Activated CD4-positive, alpha-beta memory T cell treated with anti-CD3 and anti-CD28 coated beads, Interleukin-2, amount 10 ng/mL, durations not matched to agents 7 days and 5 days (primary cell): Measurements from ENCODE around the gene DISP2. TPM values are rescaled to one million over a fixed set of nuclear protein-coding genes. Genes with fewer than 3 reads are reported as not detected.
A peak's percentile ranks its signal among the peaks of the same experiment; 100 is the strongest.

Experiments used
- CTCF ChIA-PET: fragments of 350-600 bp; sonication (Branson Sonifier 250); formaldehyde crosslinking; loops from one replicate; lab custom pipeline; 2021; ENCODE audit warnings: antibody characterized with exemption, inconsistent platforms; lab: Charles Lee
- POLR2A ChIA-PET: fragments of 350-600 bp; sonication (Branson Sonifier 250); formaldehyde crosslinking; loops from one replicate; lab custom pipeline; 2021; ENCODE audit warnings: antibody characterized with exemption; lab: Charles Lee
- DNase-seq: peaks from one replicate; pipeline ENCODE4 v3.0.0-alpha.2; 2020
- H3K27ac Mint-ChIP-seq: one replicate; pipeline ENCODE4 v1.8.0; 2021; ENCODE audit warnings: mild to moderate bottlenecking, mixed read lengths
- H3K27me3 Mint-ChIP-seq: one replicate; pipeline ENCODE4 v1.8.0; 2021; ENCODE audit warnings: mixed read lengths
- H3K36me3 Mint-ChIP-seq: one replicate; pipeline ENCODE4 v1.8.0; 2021; ENCODE audit warnings: low read depth, mixed read lengths
- H3K4me1 Mint-ChIP-seq: one replicate; pipeline ENCODE4 v1.8.0; 2021; ENCODE audit warnings: mixed read lengths
- H3K4me3 Mint-ChIP-seq: one replicate; pipeline ENCODE4 v1.8.0; 2021; ENCODE audit warnings: mild to moderate bottlenecking, mixed read lengths
- H3K9me3 Mint-ChIP-seq: one replicate; pipeline ENCODE4 v1.8.0; 2021; ENCODE audit warnings: mixed read lengths
- total RNA-seq, 2 experiments: library from RNA; stranded (reverse); gene quantifications; one replicate each; pipeline ENCODE4 v1.2.3, GENCODE V29; 2021

DISP2 gene
- total RNA-seq, 2 experiments from 2014 or later = 0.03 to 0.18 TPM

DNA sequence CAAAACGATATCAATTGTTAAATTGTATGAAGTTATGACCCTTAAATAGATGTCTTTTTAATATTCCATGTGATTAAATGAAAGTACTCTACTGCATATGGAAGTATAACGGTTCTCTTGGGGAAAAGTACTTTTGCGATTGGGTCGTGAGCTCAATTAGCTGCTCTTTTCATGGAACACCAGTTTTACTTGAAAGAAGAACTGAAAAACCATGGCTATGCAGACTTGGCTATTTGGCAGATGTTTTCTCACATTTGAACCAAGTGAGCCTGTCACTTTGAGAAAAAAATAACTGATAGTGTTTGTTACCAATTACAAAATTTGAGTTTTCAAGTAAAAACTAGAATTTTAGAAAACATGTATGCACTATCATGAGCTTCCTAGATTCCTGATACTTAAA, 40.4 kb upstream of the DISP2 start:
- POLR2A ChIA-PET = no interaction called here
- H3K9me3 Mint-ChIP-seq = no peaks in the 10 kb centered on the region
- CTCF ChIA-PET = interaction anchor here (1.1 to 7.5 kb wide), 4 partner anchors 9 to 39 kb away, joined by 3 to 133 read pairs (median 52); partner anchors contain the start of gene PLCB2
- no peak overlapping the region for H3K27ac Mint-ChIP-seq
- H3K4me1 Mint-ChIP-seq = peaks cover 15% of the 10 kb centered on the region
- DNase-seq = no peak
- H3K4me3 Mint-ChIP-seq = no peak overlapping the region
- H3K27me3 Mint-ChIP-seq = peaks cover 45% of the 10 kb centered on the region
- H3K36me3 Mint-ChIP-seq = no peaks in the 10 kb centered on the region

DNA sequence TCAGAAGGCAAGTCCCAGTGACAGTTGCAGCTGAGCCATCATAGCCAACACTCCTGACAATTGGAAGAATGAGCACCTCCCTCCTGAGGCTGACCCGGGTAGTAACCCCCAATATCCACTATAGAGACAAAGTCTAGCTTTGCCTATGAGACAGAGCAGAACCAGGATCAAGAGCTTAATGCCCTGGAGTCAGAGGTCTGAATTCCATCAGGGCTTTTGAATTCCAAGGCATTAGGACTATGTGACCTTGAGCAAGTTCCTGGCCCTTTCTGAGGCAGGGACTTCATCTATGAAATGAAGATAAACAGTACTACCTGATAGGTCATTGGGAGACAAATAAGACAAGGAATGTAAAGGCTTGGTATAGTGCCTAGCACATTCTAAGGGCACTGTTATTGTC, 37.6 kb upstream of the DISP2 start:
- Mint-ChIP-seq H3K36me3 (peaks cover 4% of the 10 kb centered on the region), H3K4me3 (no peak overlapping the region), H3K27ac (no peak overlapping the region), H3K4me1 (peaks cover 23% of the 10 kb centered on the region), H3K27me3 (peaks cover 32% of the 10 kb centered on the region), H3K9me3 (no peaks in the 10 kb centered on the region)
- ChIA-PET CTCF (interaction anchor here (0.9 to 7.5 kb wide), 7 partner anchors 11 to 102 kb away, joined by 3 to 133 read pairs (median 11); partner anchors contain the start of gene PLCB2), POLR2A (interaction anchor here (1.2 to 4.3 kb wide), 3 partner anchors 8 to 35 kb away, joined by 3 to 44 read pairs (median 4); partner anchors contain the start of gene PLCB2)
- no peak for DNase-seq

DNA sequence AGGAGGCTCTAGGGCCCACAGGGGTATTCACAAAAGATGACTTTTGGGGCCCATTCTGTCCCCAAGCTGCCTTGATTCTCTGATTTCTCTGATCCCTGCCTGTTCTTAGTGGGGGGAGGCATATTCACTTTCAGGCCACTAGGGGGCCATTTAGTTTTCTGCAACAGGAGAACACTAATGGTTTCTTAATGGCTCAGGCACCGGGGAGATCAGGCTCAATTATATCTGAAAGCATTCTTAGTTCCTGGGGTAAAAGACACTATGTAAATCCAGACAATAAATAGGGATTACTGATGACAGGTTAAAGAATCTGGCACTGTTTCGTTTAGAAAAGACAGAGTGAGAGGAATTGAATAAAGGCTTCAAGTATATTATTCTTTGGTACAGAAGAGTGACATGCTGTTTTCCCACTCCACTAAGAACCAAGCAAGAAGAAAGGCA, 37.1 kb upstream of the DISP2 start:
- CTCF ChIA-PET = interaction anchor here (0.8 to 7.5 kb wide), 7 partner anchors 11 to 102 kb away, joined by 3 to 133 read pairs (median 11); partner anchors contain the start of gene PLCB2
- POLR2A ChIA-PET = interaction anchor here (1.4 to 4.3 kb wide), 2 partner anchors 13 to 36 kb away, joined by 3 to 44 read pairs; partner anchors contain the start of gene PLCB2
- peaks cover 24% of the 10 kb centered on the region for H3K4me1 Mint-ChIP-seq
- no peaks in the 10 kb centered on the region for H3K9me3 Mint-ChIP-seq
- H3K36me3 Mint-ChIP-seq = peaks cover 5% of the 10 kb centered on the region
- no peak overlapping the region for H3K27ac Mint-ChIP-seq
- H3K4me3 Mint-ChIP-seq = no peak overlapping the region
- peaks cover 28% of the 10 kb centered on the region for H3K27me3 Mint-ChIP-seq
- DNase-seq = peak; percentile 63

DNA sequence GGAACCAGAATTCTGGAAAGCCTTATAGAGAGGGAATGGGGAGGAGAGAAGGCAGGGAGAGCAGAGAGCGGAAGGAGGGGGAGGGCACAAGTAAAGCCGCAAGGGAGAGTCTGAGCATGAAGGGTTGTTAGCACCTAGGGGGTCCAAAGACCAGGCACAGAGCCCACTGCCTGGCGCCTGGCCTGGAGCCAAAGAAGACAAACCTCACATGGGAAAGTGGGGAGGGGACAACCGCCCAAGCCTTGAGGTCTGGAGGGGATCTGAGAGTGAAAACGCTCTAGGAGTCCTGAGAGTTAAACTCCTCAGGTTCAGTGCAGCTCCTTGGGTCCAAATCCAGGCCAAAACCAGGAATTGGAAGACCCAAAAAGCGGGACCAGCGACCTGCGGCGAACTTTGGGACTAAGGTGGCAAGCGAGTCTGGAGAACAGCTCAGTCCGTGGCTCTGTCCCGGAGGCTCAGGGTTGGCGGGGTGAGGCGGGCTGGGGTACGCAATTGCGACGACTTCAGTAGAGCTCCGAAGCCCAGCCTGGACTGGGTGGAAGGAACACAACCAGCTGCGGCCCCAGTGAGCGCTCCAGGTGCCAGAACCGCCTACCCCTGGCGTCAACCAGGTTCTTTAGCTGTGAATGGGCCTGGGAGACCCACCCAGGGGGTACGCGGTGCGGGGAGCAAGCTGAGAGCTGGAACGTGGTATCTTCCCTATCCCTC, 35.3 kb upstream of the DISP2 start:
- no peak for DNase-seq
- Mint-ChIP-seq H3K4me1 (peaks cover 29% of the 10 kb centered on the region), H3K4me3 (peak overlapping the region; percentile 53), H3K27me3 (peaks cover 16% of the 10 kb centered on the region), H3K36me3 (peaks cover 6% of the 10 kb centered on the region), H3K27ac (no peak overlapping the region), H3K9me3 (no peaks in the 10 kb centered on the region)
- POLR2A ChIA-PET = interaction anchor here (0.8 to 4.3 kb wide), 8 partner anchors 11 to 76 kb away, joined by 3 to 44 read pairs (median 4); partner anchors contain the start of genes CCDC9B, KNSTRN and PLCB2
- CTCF ChIA-PET = interaction anchor here (0.8 to 7.5 kb wide), 19 partner anchors 8 to 387 kb away, joined by 3 to 133 read pairs (median 5); partner anchors contain the start of genes ANKRD63, CCDC32, IVD and PLCB2

DNA sequence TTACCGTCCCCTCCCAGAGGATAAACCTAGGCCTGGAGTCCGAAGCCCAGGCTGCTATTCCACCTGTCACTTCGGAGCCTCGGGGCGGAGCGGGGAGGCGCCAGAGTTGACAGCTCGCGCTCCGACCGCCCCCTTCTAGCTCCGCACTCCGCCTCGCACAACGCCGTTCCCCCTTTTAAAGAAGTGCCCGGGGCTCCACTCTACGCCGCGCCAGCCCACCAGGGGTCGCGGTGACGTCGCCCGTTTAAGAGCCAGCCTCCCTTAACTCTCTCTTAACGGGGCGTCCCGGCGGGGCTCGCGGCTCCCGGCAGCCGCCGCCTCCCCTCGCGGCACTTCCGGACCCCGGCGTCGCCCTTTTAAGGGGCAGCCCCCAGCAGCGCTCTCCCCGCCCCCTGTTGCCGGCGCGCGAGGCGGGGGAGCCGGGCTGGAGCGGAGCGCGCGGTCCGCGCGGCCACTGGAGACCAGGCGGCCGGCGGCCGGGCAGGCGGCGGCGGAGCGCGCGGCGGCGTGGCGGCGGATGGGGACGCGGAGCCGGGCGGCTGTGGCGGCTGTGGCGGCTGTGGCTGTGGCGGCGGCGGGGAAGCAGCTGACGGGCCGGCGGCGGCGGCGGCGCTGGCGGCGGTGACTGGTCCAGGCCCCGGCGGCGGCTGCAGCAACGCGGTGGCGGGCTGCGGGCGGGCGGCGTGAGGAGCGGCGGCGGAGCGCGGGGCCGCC, 34.6 kb upstream of the DISP2 start, which contains the start of gene INAFM2:
Gene INAFM2, plus strand, starts transcription at position 454 of the 714 bp plus-strand sequence. CDS start 364 bp downstream, outside the sequence.
- H3K27ac Mint-ChIP-seq = no peak within 1 kb of the TSS
- H3K9me3 Mint-ChIP-seq = no peaks in the 10 kb centered on the region
- POLR2A ChIA-PET = interaction anchor here (0.8 to 4.3 kb wide), 8 partner anchors 10 to 75 kb away, joined by 3 to 44 read pairs (median 4); partner anchors contain the start of genes CCDC9B, KNSTRN and PLCB2
- H3K36me3 Mint-ChIP-seq = peaks cover 6% of the 10 kb centered on the region
- peak within 1 kb of the TSS; percentile 63 for H3K4me3 Mint-ChIP-seq
- peaks cover 34% of the 10 kb centered on the region for H3K4me1 Mint-ChIP-seq
- DNase-seq = peak; percentile 89
- peaks cover 11% of the 10 kb centered on the region for H3K27me3 Mint-ChIP-seq
- CTCF ChIA-PET = interaction anchor here (0.8 to 7.5 kb wide), 19 partner anchors 9 to 388 kb away, joined by 3 to 133 read pairs (median 4); partner anchors contain the start of genes ANKRD63, CCDC32, IVD and PLCB2

DNA sequence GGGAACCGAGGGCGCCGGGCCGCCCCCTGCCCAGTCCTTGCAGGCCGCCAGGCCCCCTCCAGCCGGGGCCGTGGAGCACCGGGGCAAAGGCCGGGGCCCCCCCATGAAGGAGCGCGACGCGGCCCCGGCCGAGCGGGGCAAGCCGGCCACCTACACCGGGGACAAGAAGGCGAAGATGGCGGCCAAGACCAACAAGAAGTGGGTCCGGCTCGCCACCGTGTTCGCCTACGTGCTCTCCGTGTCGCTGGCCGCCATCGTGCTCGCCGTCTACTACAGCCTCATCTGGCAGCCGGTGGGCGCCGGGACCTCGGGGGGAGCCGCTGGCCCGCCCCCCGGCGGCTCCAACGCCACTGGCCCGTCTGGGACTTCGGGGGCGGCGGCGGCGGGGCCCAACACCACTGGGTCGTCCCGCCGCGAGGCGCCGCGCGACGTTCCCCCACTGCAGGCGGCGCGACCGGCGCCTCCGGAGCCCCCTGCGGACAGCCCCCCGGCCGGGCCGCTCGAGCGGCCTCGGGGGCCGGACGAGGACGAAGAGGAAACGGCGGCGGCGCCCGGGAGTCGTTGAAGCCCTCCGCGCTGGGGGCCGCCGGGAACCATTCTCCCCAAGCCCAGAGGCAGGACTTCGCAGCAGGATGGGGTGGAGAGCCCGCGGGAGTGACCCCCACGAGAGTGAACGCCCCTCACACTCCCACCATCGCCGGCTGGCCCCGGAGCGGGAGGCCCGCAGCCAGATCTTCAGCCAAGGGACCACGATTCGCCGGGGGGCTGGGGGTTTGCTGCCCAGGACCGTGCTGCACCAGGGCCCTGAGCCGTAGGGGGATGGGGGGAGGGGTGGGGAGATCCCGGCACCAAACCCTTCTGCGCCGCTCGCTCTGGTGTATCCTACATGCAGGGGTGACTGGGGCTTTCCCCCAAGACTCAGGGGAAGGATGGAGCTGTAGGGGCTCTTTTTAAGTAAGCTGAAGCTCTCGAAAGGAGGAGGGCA, 33.8 kb upstream of the DISP2 start:
- no peak overlapping the region for H3K27ac Mint-ChIP-seq

DNA sequence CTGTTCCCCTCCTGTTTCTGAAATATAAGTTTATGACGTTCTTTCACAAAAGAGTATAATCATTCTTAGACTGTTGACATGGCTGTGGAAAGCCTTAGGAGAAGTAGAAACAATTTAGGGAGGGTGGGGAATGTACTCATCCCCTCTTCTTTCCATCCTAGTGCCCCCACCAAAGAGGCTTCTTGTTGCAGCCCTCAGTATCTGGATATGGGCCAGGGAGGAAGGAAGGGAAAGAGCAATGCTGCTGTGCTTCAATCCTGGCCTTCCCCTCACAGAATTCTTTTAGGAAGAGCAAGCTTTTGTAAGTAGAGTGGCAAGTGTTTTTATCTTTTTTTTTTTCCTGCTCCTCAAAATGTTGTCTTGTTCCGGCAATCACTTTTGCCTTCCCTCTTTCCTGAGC, 32.8 kb upstream of the DISP2 start:
- POLR2A ChIA-PET = interaction anchor here (0.6 to 1.3 kb wide), 5 partner anchors 9 to 19 kb away, joined by 3 to 5 read pairs (median 3); partner anchors contain the start of gene PLCB2
- H3K4me3 Mint-ChIP-seq = peak overlapping the region; percentile 63
- CTCF ChIA-PET = interaction anchor here (1.0 to 6.0 kb wide), 11 partner anchors 9 to 280 kb away, joined by 3 to 84 read pairs (median 5); partner anchors contain the start of gene PLCB2
- peaks cover 44% of the 10 kb centered on the region for H3K4me1 Mint-ChIP-seq
- peaks cover 6% of the 10 kb centered on the region for H3K36me3 Mint-ChIP-seq
- peaks cover 5% of the 10 kb centered on the region for H3K27me3 Mint-ChIP-seq
- H3K27ac Mint-ChIP-seq = no peak overlapping the region
- DNase-seq = no peak
- H3K9me3 Mint-ChIP-seq = no peaks in the 10 kb centered on the region

More for the DNA sequence above, 33.8 kb upstream of the DISP2 start:
- ChIA-PET POLR2A (interaction anchor here (0.6 to 2.0 kb wide), 3 partner anchors 9 to 16 kb away, joined by 3 to 10 read pairs (median 5); partner anchors contain the start of gene PLCB2), CTCF (interaction anchor here (1.0 to 6.9 kb wide), 13 partner anchors 10 to 279 kb away, joined by 3 to 100 read pairs (median 6); partner anchors contain the start of gene PLCB2)
- peaks cover 6% of the 10 kb centered on the region for H3K36me3 Mint-ChIP-seq
- no peak for DNase-seq
- peaks cover 42% of the 10 kb centered on the region for H3K4me1 Mint-ChIP-seq
- H3K27me3 Mint-ChIP-seq = peaks cover 11% of the 10 kb centered on the region
- no peaks in the 10 kb centered on the region for H3K9me3 Mint-ChIP-seq
- peak overlapping the region; percentile 63 for H3K4me3 Mint-ChIP-seq

DNA sequence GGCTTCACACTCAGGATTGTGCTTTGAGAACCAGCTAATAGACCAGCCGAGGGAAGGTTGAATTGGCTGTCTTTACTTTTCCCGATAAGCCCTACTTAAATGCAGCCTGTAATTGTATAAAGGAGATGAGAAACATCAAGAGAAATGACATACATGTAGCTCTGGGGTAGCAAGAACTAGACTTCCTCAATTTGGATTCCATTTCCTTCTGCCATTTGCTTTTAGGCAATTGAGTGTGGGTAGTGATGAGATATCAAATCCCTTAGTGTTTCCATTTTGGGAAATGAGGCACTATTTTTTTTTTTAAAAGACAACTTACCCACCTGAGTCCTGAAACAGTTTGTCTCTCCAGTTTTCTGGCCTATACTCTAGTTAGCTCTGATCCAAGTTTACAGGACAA, 32.3 kb upstream of the DISP2 start:
- peaks cover 6% of the 10 kb centered on the region for H3K36me3 Mint-ChIP-seq
- DNase-seq = no peak
- H3K4me1 Mint-ChIP-seq = peaks cover 44% of the 10 kb centered on the region
- H3K27me3 Mint-ChIP-seq = peaks cover 4% of the 10 kb centered on the region
- no peak overlapping the region for H3K4me3 Mint-ChIP-seq
- H3K27ac Mint-ChIP-seq = no peak overlapping the region
- no peaks in the 10 kb centered on the region for H3K9me3 Mint-ChIP-seq
- ChIA-PET CTCF (interaction anchor here (1.2 to 6.0 kb wide), 9 partner anchors 9 to 96 kb away, joined by 3 to 84 read pairs (median 6); partner anchors contain the start of gene PLCB2), POLR2A (interaction anchor here (1.0 to 1.3 kb wide), 4 partner anchors 9 to 19 kb away, joined by 3 to 5 read pairs (median 3); partner anchors contain the start of gene PLCB2)

DNA sequence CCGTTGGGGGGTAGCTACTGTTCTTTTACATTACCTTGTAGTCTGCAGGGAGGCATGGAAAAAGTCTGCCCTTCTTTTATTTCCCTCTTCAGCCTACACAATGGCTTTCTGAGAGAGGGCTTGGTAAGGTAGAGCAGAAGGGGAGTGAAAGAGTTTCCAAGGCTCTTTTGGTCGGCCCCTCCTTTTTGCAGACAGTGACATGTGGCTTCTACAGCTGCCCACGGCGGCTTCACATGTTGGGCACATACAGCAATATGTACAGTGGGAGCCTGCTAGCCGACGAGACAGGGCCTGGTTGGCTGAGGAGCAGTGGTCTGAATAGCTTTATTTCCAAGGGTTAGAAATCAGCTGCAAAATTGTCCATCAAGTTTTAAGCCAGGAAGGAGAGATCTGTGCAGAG, 30.6 kb upstream of the DISP2 start:
- Mint-ChIP-seq H3K9me3 (no peaks in the 10 kb centered on the region), H3K27ac (no peak overlapping the region), H3K4me3 (no peak overlapping the region), H3K27me3 (peaks cover 4% of the 10 kb centered on the region), H3K36me3 (peaks cover 6% of the 10 kb centered on the region), H3K4me1 (peaks cover 32% of the 10 kb centered on the region)
- CTCF ChIA-PET = interaction anchor here (2.0 to 6.0 kb wide), 5 partner anchors 11 to 282 kb away, joined by 5 to 84 read pairs (median 20); partner anchors contain the start of gene PLCB2
- POLR2A ChIA-PET = interaction anchor here (1.4 to 3.0 kb wide), 3 partner anchors 10 to 19 kb away, joined by 3 to 14 read pairs (median 12); partner anchors contain the start of gene PLCB2
- no peak for DNase-seq

DNA sequence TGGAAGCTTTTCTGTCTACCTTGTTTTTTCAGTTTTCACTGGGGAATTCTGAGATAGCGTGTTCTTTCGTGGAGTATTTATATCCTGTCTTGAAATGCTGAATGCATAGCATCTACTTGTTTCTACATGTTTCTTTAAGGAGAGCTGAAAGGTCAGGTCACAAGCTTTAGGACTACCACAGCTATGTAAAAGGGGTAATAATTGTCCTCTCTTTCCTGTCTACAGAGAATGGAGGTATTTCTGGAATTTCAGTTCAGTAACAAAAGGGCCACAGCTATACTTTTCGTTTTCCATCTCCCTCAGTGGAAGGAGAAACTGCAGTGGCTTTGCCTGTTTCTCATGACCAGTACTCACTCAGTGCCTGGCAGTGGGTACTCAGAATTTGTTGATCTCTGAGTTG, 29.8 kb upstream of the DISP2 start:
- Mint-ChIP-seq H3K27ac (no peak overlapping the region), H3K4me1 (peaks cover 29% of the 10 kb centered on the region), H3K27me3 (peaks cover 4% of the 10 kb centered on the region), H3K9me3 (no peaks in the 10 kb centered on the region), H3K4me3 (no peak overlapping the region), H3K36me3 (peaks cover 6% of the 10 kb centered on the region)
- ChIA-PET POLR2A (interaction anchor here (1.4 to 3.0 kb wide), 4 partner anchors 8 to 20 kb away, joined by 3 to 14 read pairs (median 8); partner anchors contain the start of gene PLCB2), CTCF (interaction anchor here (1.1 to 6.0 kb wide), 9 partner anchors 9 to 283 kb away, joined by 3 to 84 read pairs (median 10); partner anchors contain the start of genes IVD and PLCB2)
- DNase-seq = no peak
